DND-41 (cell line): ENCODE results near the gene AGL.
"Not testable (repeated sequence)": the region's sequence is repeated elsewhere in the genome, so short reads cannot be mapped to it uniquely, and the experiment has no call there.

ENCODE experiments used
- ATAC-seq: fragments of 200-7000 bp; cut with Tn5 transposase; 3 replicates; pipeline ENCODE4 v1.9.1; 2021; ENCODE audit warnings: low read depth; ENCODE audit not compliant: insufficient read depth
- DNase-seq: peaks from one replicate; pipeline ENCODE4 v3.0.0-alpha.2; 2020
- H2AFZ ChIP-seq: 2 replicates; pipeline ENCODE4 v1.6.0; 2012; ENCODE audit warnings: low read depth, low read length
- H3K27ac ChIP-seq: 2 replicates; pipeline ENCODE4 v1.5.1; 2012; ENCODE audit warnings: low read length, inconsistent platforms
- H3K27me3 ChIP-seq: fragments of 200-600 bp; sonication (generic); 2 replicates; pipeline ENCODE4 v1.6.0; 2012; ENCODE audit warnings: low read length, mild to moderate bottlenecking, inconsistent platforms; ENCODE audit not compliant: insufficient read depth, poor library complexity
- H3K36me3 ChIP-seq: 2 replicates; pipeline ENCODE4 v1.5.1; 2012; ENCODE audit warnings: low read length, inconsistent platforms; ENCODE audit not compliant: insufficient read depth
- H3K4me1 ChIP-seq: 2 replicates; pipeline ENCODE4 v1.5.1; 2012; ENCODE audit warnings: mild to moderate bottlenecking, low read length; ENCODE audit not compliant: insufficient read depth
- H3K4me2 ChIP-seq: 2 replicates; pipeline ENCODE4 v1.6.0; 2012; ENCODE audit warnings: mild to moderate bottlenecking, moderate library complexity, low read length, inconsistent platforms; ENCODE audit not compliant: insufficient read depth
- H3K4me3 ChIP-seq, 2 experiments: fragments of 200-600 bp in 1 of 2; shearing (Covaris generic) in 1 of 2; 2 replicates each; pipeline ENCODE4 v1.5.1; 2012 to 2016; ENCODE audit warnings: inconsistent platforms in 2 of 2, low read length in 2 of 2, mild to moderate bottlenecking in 2 of 2, low read depth in 1 of 2, moderate library complexity in 1 of 2
- H3K79me2 ChIP-seq: 2 replicates; pipeline ENCODE4 v1.6.0; 2012; ENCODE audit warnings: low read length, inconsistent platforms; ENCODE audit not compliant: insufficient read depth
- H3K9ac ChIP-seq: 2 replicates; pipeline ENCODE4 v1.6.0; 2012; ENCODE audit warnings: low read depth, mild to moderate bottlenecking, inconsistent platforms, low read length, moderate library complexity
- H3K9me3 ChIP-seq: 2 replicates; pipeline ENCODE4 v1.5.1; 2012; ENCODE audit warnings: low read length, moderate library complexity, mild to moderate bottlenecking, inconsistent platforms; ENCODE audit not compliant: insufficient read depth, severe bottlenecking
- H4K20me1 ChIP-seq: 2 replicates; pipeline ENCODE4 v1.6.0; 2012; ENCODE audit warnings: low read length; ENCODE audit not compliant: insufficient read depth
- CTCF ChIP-seq: IDR thresholded peaks from 2 replicates; pipeline ENCODE4 v1.5.1; 2012; ENCODE audit warnings: borderline replicate concordance, low read length, moderate library complexity, mild to moderate bottlenecking; ENCODE audit not compliant: poor library complexity, severe bottlenecking; ENCODE audit errors: extremely low read depth
- EZH2 ChIP-seq: IDR thresholded peaks from 3 replicates; pipeline ENCODE4 v1.6.1; 2012; ENCODE audit warnings: borderline replicate concordance, low read depth, mild to moderate bottlenecking, moderate library complexity, low read length, inconsistent platforms; ENCODE audit not compliant: severe bottlenecking

The AGL gene

GRCh38 chr1:99855914-99856450, 5.8 kb downstream of the AGL start:
- DNase-seq (no peak), ATAC-seq (no peak)
- no peak overlapping the region for H3K9ac ChIP-seq
- H3K4me3 ChIP-seq = no peak overlapping the region
- no peaks in the 10 kb centered on the region for H3K9me3 ChIP-seq
- H3K4me2 ChIP-seq = no peak overlapping the region
- no peaks in the 10 kb centered on the region for H3K79me2 ChIP-seq
- no peaks in the 10 kb centered on the region for H3K27me3 ChIP-seq
- H3K27ac ChIP-seq = no peak overlapping the region
- H3K36me3 ChIP-seq = no peaks in the 10 kb centered on the region; the same call in 1 of the 2 replicates
- no peak for TF ChIP-seq CTCF
- no peak for TF ChIP-seq EZH2
- no peaks in the 10 kb centered on the region for H4K20me1 ChIP-seq
- peaks cover 11% of the 10 kb centered on the region for H3K4me1 ChIP-seq
- H2AFZ ChIP-seq = no peak overlapping the region

GRCh38 chr1:99857041-99857440, 6.9 kb downstream of the AGL start:
- not testable (repeated sequence) for H3K79me2 ChIP-seq, H4K20me1 ChIP-seq, H3K4me3 ChIP-seq, DNase-seq, H3K36me3 ChIP-seq, H3K9ac ChIP-seq, ATAC-seq, H2AFZ ChIP-seq, H3K9me3 ChIP-seq, H3K4me1 ChIP-seq, H3K27me3 ChIP-seq, H3K4me2 ChIP-seq, H3K27ac ChIP-seq

DNA sequence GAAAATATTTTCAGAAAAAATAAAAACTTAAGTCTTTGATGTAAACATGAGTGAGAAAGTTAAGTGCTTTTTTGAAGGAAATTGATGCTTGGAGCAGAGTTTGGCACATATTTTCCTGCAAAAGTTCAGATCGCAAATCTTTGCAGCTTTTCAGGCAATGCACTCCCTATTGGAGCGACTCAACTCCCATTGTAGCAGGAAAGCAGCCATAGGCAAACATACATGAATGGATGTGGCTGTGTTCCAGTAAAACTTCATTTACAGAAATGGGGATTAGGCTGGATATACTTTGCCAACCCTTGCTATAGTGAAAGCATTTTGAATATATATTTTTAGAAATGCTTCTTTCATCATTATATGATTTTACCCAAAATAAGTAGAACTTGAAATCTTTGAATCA, 8.1 kb downstream of the AGL start:
- Histone ChIP-seq H3K79me2 (no peaks in the 10 kb centered on the region), H3K27me3 (no peaks in the 10 kb centered on the region), H3K27ac (no peak overlapping the region), H3K36me3 (peaks cover 12% of the 10 kb centered on the region; the same call in 1 of the 2 replicates), H3K9me3 (no peaks in the 10 kb centered on the region), H4K20me1 (no peaks in the 10 kb centered on the region), H3K4me2 (no peak overlapping the region), H3K4me3 (no peak overlapping the region), H3K9ac (no peak overlapping the region), H2AFZ (no peak overlapping the region), H3K4me1 (no peaks in the 10 kb centered on the region)
- no peak for DNase-seq
- TF ChIP-seq CTCF (no peak), EZH2 (no peak)
- ATAC-seq = no peak

DNA sequence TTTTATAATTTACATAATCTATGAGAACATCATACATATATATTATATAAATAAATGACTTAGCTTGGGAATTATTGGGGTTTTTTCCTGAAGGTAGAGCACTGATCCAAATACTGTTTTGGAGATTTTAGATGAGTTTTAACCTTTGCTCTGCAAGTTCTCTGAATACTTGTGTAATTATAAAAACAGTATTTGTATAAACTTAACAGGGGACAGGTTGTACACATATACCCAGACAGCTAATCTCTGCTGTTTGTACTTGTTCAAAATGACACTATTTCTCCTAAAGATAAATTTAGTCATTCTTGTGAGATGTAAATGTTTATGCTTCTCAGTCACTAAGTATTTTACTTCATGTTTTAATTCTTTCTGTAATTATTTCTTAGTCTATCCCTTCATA, 8.7 kb downstream of the AGL start:
- Histone ChIP-seq H3K9me3 (no peaks in the 10 kb centered on the region), H2AFZ (no peak overlapping the region), H3K9ac (no peak overlapping the region), H3K79me2 (no peaks in the 10 kb centered on the region), H3K4me3 (no peak overlapping the region), H4K20me1 (no peaks in the 10 kb centered on the region), H3K27me3 (no peaks in the 10 kb centered on the region), H3K4me2 (no peak overlapping the region), H3K27ac (no peak overlapping the region), H3K36me3 (peaks cover 16% of the 10 kb centered on the region; the same call in 1 of the 2 replicates), H3K4me1 (no peaks in the 10 kb centered on the region)
- TF ChIP-seq CTCF = no peak
- TF ChIP-seq EZH2 = no peak
- DNase-seq (no peak), ATAC-seq (no peak)
